Activated CD8-positive, alpha-beta memory T cell treated with anti-CD3 and anti-CD28 coated beads, Interleukin-2, amount 50 U/mL, for 1 hour (primary cell): Measurements from ENCODE around the gene PRRT3.
A peak's percentile ranks its signal among the peaks of the same experiment; 100 is the strongest.

Experiments
- DNase-seq: peaks from one replicate; pipeline ENCODE4 v3.0.0-alpha.2; 2020; ENCODE audit errors: extremely low read depth

The PRRT3 gene

GRCh38 chr3:9951962-9952805, at the start of gene PRRT3:
Gene PRRT3 (minus strand): TSS chr3:9952408. CDS start chr3:9950115, 2,293 bp downstream.
- DNase-seq = no peak

- DNase-seq = no peak
These were observed 48.5 kb upstream of the PRRT3 start for GRCh38 chr3:10000686-10001085.

DNA sequence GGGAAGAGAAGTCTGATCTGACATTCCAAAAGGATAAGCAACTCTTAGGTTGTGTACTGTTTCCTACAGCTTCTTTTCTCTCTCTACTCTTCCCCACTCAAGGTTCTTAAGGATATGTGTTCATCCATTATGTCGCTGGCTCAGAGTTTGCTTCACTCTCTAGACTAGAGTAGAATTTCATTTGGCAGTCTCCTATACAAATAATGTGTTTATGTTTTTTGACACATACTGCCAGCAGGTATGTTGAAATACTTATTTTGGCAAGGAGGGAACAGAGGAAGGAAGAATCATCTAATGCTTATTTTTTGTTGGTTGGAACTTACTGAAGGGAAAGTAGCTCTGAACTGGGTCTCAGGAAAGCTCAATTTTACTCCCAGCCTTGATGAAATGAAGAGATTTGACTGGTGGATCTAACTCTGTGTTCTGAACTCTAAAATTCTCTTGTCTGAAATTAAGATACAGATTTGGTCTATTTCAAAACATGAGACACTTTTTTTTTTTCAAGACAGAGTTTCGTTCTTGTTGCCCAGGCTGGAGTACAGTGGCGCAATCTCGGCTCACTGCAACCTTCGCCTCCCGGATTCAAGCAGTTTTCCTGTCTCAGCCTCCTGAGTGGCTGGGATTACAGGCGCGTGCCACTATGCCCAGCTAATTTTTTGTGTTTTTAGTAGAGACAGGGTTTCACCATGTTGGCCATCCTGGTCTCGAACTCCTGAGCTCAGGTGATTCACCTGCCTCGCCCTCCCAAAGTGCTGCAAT, 42.1 kb upstream of the PRRT3 start:
- no peak for DNase-seq

- peak; percentile 10 for DNase-seq
These were observed 34.1 kb upstream of the PRRT3 start for GRCh38 chr3:9986230-9986725.

GRCh38 chr3:9980251-9980650, 28.0 kb upstream of the PRRT3 start:
- DNase-seq = no peak

GRCh38 chr3:9978710-9979305, 26.6 kb upstream of the PRRT3 start:
- no peak for DNase-seq

- DNase-seq = no peak
These were observed 24.8 kb upstream of the PRRT3 start for GRCh38 chr3:9976721-9977709.

DNA sequence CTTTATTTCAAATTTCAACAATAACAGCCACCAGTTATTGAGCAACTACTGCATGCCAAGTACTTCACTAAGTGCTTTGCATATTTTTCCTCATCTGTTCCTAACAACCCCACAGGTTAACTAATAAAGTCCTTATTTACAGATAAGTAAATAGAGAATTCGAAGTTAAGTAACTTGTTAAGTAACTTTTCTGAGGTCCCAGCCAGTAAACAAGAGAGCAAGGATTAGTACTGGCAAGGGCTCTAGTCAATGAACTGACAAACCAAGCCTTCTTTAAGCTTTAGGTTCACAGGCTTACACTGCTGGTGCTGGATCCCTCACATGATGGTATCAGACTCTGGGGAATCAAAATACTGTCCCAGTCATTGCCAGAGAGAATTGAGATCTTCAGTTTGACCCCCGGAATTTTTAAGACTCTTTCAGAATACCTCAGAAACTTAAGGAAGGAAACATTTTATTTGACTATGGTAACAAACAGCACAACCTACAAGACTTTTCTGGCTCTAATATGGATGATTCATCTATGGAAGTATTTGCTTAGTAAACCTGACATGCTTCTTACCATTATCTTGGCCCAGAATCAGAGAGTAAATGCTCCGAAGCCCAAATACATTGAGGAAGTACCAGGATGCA, 17.9 kb upstream of the PRRT3 start:
- DNase-seq = no peak

DNA sequence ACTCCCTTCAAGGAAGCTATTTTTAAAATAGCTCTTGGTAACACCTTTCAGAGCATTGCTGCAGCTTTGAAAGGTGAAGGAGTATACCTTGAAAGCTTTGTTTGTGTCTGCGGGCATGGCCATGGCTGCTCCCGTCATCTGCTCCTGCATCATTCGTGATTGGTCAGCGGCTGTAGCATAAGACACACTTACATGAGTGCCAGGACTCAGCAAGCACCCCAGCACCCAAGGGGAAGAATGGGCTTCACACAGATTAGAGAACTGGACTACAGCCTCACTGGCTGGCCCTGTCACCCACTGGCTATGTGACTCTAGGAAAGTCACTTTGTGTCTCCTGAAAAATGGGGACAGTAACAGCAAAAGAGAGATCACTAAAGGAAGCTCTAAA, 17.4 kb upstream of the PRRT3 start:
- DNase-seq = no peak

DNA sequence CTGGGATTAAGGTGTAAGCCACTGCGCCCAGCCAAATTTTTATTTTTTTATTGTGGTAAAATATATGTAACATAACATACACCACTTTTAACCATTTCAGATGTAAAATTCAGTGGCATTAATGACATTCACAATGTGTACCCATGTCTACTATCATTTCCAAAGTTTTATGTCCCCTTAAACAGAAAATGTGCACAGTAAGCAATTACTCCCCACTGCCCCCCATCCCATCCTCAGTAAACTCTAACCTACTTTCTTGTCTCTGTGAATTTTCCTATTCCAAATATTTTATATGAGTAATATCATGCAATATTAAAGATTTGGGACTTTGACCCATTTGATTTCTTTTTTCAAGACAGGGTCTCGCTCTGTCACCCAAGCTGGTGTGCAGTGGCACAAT, 14.6 kb upstream of the PRRT3 start:
- no peak for DNase-seq

- DNase-seq = no peak
These were observed 13.1 kb upstream of the PRRT3 start for GRCh38 chr3:9965200-9965875.

GRCh38 chr3:9957214-9957613, 5.0 kb upstream of the PRRT3 start:
- no peak for DNase-seq

- no peak for DNase-seq
These were observed 3.6 kb upstream of the PRRT3 start for GRCh38 chr3:9955611-9956352.

GRCh38 chr3:9955067-9955502, 2.9 kb upstream of the PRRT3 start:
- DNase-seq = no peak

GRCh38 chr3:9951598-9951961, 628 bp downstream of the PRRT3 start:
- DNase-seq = no peak

- DNase-seq = no peak
These were observed 1.1 kb downstream of the PRRT3 start for GRCh38 chr3:9951126-9951525.

DNA sequence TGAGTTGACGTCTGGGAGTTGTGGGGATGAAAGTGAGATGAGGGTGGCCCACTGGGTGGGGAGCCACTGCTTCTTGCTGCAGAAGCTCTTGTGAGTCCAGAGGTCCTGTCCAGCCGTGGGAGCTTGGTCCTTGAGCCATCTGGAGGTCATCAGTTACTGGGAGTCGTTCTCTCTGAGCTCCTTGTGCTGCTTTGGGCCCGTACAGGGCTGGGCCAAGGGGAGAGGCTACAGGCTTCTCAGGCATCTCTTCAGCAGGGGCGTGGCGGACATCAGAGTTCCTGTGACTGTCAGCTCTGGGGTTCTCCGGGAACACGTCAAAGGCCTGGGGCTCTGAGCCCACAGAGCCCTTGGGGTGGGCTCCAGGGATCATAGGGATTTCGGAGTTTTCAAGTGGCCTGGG, 2.6 kb downstream of the PRRT3 start:
- DNase-seq = no peak

DNA sequence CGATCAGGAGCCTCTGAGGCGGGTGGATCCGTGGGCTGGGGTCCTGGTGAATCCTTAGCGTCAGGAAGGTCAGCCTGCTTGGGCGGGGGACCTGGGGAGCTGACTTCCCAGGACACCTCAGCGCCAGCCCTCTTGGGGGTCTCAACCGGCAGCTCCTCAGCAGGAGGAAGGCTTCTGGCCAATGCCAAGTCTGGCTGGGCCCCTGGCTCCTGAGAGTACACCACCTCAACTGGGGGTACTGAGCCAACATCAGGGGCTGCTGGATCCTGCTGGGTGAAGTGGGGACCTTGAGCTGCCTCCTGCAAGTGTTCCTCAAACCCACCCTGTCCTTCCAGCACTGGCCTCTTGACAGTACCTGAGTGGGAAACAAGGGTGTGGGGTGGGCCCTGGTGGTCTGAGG, 3.1 kb downstream of the PRRT3 start:
- DNase-seq = no peak

DNA sequence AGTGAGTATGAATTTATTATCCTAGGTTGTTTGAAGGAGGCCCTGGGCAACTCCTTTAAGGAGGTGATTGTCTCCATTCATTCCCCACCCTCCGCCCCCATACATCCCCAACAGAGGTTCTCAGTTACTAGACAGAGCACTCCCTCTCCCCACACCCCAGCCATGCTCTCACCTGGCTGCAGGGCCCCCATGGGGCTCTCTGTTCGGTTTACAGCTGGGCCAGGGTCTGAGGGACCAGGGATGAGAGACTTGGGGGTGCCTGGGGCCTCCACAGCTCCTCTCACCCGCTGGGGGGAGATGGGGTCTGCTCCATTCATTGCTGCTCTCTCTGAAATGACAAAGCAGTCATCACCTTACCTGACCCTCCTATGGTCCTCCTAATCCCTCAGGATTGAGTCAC, 3.6 kb downstream of the PRRT3 start:
- no peak for DNase-seq
